Vagina (tissue), 2 donors: ENCODE data around the gene GPR176.

Experiments used
- POLR2A ChIP-seq, 2 donors: fragments of 450-650 bp; IDR thresholded peaks; one replicate each; pipeline ENCODE4 v1.6.1; 2017; ENCODE audit warnings: antibody characterized with exemption in 2 of 2, mild to moderate bottlenecking in 2 of 2, moderate library complexity in 2 of 2
- POLR2AphosphoS5 ChIP-seq, 2 donors: sonication (generic); formaldehyde crosslinking; IDR thresholded peaks; one replicate each; pipeline ENCODE4 v1.9.0; 2017; ENCODE audit warnings: antibody characterized with exemption in 2 of 2, mild to moderate bottlenecking in 2 of 2, low read depth in 1 of 2; ENCODE audit not compliant: insufficient read depth in 1 of 2
- TF ChIP-seq, protein P1 (sequence below), 3 experiments: fragments of 450-650 bp in 2 of 3; fragments of 200-600 bp in 1 of 3; sonication (generic) in 1 of 3; IDR thresholded peaks; one replicate each; pipeline ENCODE4 v1.5.1; 2017 to 2019; ENCODE audit warnings: antibody characterized with exemption in 3 of 3, mild to moderate bottlenecking in 2 of 3, moderate library complexity in 2 of 3

DNA sequence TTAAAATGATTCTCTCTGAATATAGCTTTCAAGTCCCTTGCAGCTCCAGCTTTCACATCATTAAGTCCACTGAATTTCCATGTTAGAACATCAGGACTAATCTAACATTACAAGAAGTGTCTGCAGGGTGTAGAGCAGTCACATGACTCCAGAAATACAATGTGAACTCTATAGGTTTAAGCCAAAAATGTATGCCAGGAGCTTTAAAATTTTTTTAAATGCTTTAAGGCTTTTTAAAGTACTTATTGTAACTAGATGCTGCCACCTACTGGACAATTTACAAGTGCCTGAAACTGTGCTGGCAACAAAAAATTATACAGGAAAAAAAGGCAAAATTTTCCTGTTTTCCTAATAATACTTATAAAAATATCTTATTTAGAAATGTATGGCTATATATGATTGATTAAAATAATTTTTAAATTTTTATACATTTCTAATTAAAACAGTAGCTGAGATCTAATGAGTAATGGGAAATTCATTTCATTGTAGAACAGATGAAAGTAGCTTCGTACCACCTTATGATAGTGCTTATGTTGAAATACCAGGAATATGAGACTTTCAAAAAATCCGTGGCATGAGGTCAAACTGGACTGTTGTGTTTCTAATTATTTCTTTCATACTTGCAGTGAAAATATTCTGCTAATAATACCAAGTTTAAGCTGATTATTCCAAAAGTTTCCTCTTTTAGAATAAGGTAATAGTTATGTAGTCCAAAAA, 163.1 kb downstream of the GPR176 start:
- TF ChIP-seq POLR2A (IDR thresholded peaks at IDR 0.05) (no peak), POLR2AphosphoS5 (IDR thresholded peaks at IDR 0.05; ENCODE audit: insufficient read depth in 1 of 2, low read depth in 1 of 2) (no peak)
- TF ChIP-seq, protein P1, sequence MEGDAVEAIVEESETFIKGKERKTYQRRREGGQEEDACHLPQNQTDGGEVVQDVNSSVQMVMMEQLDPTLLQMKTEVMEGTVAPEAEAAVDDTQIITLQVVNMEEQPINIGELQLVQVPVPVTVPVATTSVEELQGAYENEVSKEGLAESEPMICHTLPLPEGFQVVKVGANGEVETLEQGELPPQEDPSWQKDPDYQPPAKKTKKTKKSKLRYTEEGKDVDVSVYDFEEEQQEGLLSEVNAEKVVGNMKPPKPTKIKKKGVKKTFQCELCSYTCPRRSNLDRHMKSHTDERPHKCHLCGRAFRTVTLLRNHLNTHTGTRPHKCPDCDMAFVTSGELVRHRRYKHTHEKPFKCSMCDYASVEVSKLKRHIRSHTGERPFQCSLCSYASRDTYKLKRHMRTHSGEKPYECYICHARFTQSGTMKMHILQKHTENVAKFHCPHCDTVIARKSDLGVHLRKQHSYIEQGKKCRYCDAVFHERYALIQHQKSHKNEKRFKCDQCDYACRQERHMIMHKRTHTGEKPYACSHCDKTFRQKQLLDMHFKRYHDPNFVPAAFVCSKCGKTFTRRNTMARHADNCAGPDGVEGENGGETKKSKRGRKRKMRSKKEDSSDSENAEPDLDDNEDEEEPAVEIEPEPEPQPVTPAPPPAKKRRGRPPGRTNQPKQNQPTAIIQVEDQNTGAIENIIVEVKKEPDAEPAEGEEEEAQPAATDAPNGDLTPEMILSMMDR (IDR thresholded peaks at IDR 0.05), result peak; percentile 57 to 75 (median 58)
